K562 (cell line): ENCODE data around the gene CCDC137. TPM values are rescaled to one million over a fixed set of nuclear protein-coding genes. Genes with fewer than 3 reads are reported as not detected.

Experiments
- CEBPZ ChIP-seq: fragments of 150-350 bp; IDR thresholded peaks from 2 replicates; pipeline ENCODE4 v1.6.1; 2014; ENCODE audit warnings: low read depth, mild to moderate bottlenecking, low read length, borderline replicate concordance
- CHD4 ChIP-seq: fragments of 200-600 bp; sonication (generic); IDR thresholded peaks from 3 replicates; pipeline ENCODE4 v1.6.1; 2012; ENCODE audit warnings: low read depth, mild to moderate bottlenecking, mixed read lengths, low read length, inconsistent platforms; ENCODE audit not compliant: insufficient read depth, insufficient replicate concordance, poor library complexity, severe bottlenecking
- CTCFL ChIP-seq: IDR thresholded peaks from 2 replicates; pipeline ENCODE4 v1.6.1; 2011; ENCODE audit warnings: borderline replicate concordance, low read depth, mild to moderate bottlenecking, moderate library complexity, low read length; ENCODE audit not compliant: insufficient read depth, poor library complexity, severe bottlenecking
- EHMT2 ChIP-seq: fragments of 450-650 bp; IDR thresholded peaks from 2 replicates; pipeline ENCODE4 v1.6.1; 2018; ENCODE audit warnings: antibody characterized with exemption
- ETS1 ChIP-seq: conservative IDR thresholded peaks from 2 replicates; pipeline ENCODE4 v1.6.1; 2011; ENCODE audit warnings: low read depth, mild to moderate bottlenecking, low read length; ENCODE audit not compliant: control insufficient read depth
- HCFC1 ChIP-seq: IDR thresholded peaks from 2 replicates; pipeline ENCODE4 v1.6.1; 2012; ENCODE audit warnings: low read depth, low read length, improper control_type of control experiment
- KAT7 ChIP-seq: sonication (generic); formaldehyde crosslinking; IDR thresholded peaks from 2 replicates; pipeline ENCODE4 v1.8.0; 2022; ENCODE audit warnings: missing genetic modification reagents, mild to moderate bottlenecking, borderline replicate concordance
- LARP7 ChIP-seq: fragments of 450-650 bp; IDR thresholded peaks from 2 replicates; pipeline ENCODE4 v1.6.1; 2016
- MAZ ChIP-seq, 2 experiments: fragments of 450-650 bp in 1 of 2; sonication (generic) in 1 of 2; formaldehyde crosslinking; IDR thresholded peaks in 1 of 2; conservative IDR thresholded peaks in 1 of 2; 2 replicates each; pipeline versions ENCODE4 v1.4.0 to v1.5.0; 2020; ENCODE audit warnings: mild to moderate bottlenecking in 1 of 2, missing genetic modification reagents in 1 of 2
- NELFE ChIP-seq: IDR thresholded peaks from 2 replicates; pipeline ENCODE4 v1.6.1; 2011; ENCODE audit warnings: mild to moderate bottlenecking; ENCODE audit not compliant: insufficient read depth, insufficient read length
- NR3C1 ChIP-seq: sonication (generic); formaldehyde crosslinking; IDR thresholded peaks from 2 replicates; pipeline ENCODE4 v1.8.1; 2022; ENCODE audit warnings: missing genetic modification reagents
- PCBP1 ChIP-seq: fragments of 200-400 bp; formaldehyde crosslinking; IDR thresholded peaks from 2 replicates; pipeline ENCODE4 v1.6.1; 2018; ENCODE audit warnings: mild to moderate bottlenecking, low read depth, low read length; ENCODE audit not compliant: poor library complexity, severe bottlenecking
- PML ChIP-seq: IDR thresholded peaks from 2 replicates; pipeline ENCODE4 v1.6.1; 2012; ENCODE audit warnings: low read length, inconsistent platforms
- SMARCA4 ChIP-seq: fragments of 450-650 bp; IDR thresholded peaks from 2 replicates; pipeline ENCODE4 v1.6.1; 2016
- SP2 ChIP-seq: IDR thresholded peaks from 2 replicates; pipeline ENCODE4 v1.6.1; 2011; ENCODE audit warnings: mild to moderate bottlenecking, low read depth, low read length, moderate library complexity; ENCODE audit not compliant: poor library complexity, severe bottlenecking; ENCODE audit errors: extremely low read depth
- SUPT5H ChIP-seq: fragments of 450-650 bp; IDR thresholded peaks from 2 replicates; pipeline ENCODE4 v1.6.1; 2016
- TAL1 ChIP-seq: fragments of 450-650 bp; IDR thresholded peaks from 2 replicates; pipeline ENCODE4 v1.6.1; 2016; ENCODE audit warnings: mild to moderate bottlenecking
- ZC3H4 ChIP-seq: sonication (generic); formaldehyde crosslinking; IDR thresholded peaks from 2 replicates; pipeline ENCODE4 v1.9.0; 2021; ENCODE audit warnings: missing genetic modification reagents, borderline replicate concordance
- ZNF707 ChIP-seq: fragments of 250-450 bp; sonication (Bioruptor Pico); conservative IDR thresholded peaks from 2 replicates; pipeline ENCODE4 v1.8.0; 2022; ENCODE audit warnings: inconsistent platforms, mild to moderate bottlenecking, moderate library complexity
- polyA plus RNA-seq, 8 experiments: library from polyadenylated mRNA; depleted of rRNA in 4 of 8; stranded (reverse) in 5 of 8; unstranded in 3 of 8; fragments of >200 nt; fragmentation: Nextera tagmentation in 2 of 8; fragmentation: Illumina TruSeq in 1 of 8; extraction: Ambion mirVana in 2 of 8; extraction: Trizol in 1 of 8; gene quantifications; 2 replicates each; pipeline versions ENCODE4 v1.2.1 to v1.2.3, GENCODE V29; 2011 to 2014; ENCODE audit warnings: inconsistent platforms in 1 of 8, missing spikeins in 1 of 8
- total RNA-seq, 7 experiments: library from RNA; depleted of rRNA in 6 of 7; stranded (reverse); fragments of >200 nt in 6 of 7; fragmentation: Illumina TruSeq in 2 of 7; extraction: Trizol in 2 of 7; gene quantifications; 2 replicates each; pipeline versions ENCODE4 v1.2.1 to v1.2.3, GENCODE V29; 2011 to 2021; ENCODE audit warnings: low replicate concordance in 1 of 7

The CCDC137 gene
- total and polyA plus RNA-seq, 9 of the 15 experiments (the other 6 are each of a cell fraction or from before 2014, with no cell fraction given): 2.3 to 68.1 (median 38.3) TPM

GRCh38 chr17:81683584-81684441 lies 17.3 kb downstream of the CCDC137 start, which contains the start of the genes ARL16 and HGS (continued):
- TF ChIP-seq CTCFL (peak; percentile 40), NR3C1 (CRISPR knock-in tag) (no peak; the same call in 1 of the 2 replicates), SUPT5H (peak; percentile 69), SMARCA4 (no peak), NELFE (no peak), HCFC1 (peak; percentile 63; the same call in 1 of the 2 replicates), PCBP1 (peak; percentile 89), EHMT2 (no peak), KAT7 (CRISPR knock-in tag) (no peak), PML (0 out of 2 replicates have a peak, but pooled peaks have one; percentile 3), ZC3H4 (CRISPR knock-in tag) (no peak), TAL1 (no peak), ZNF707 (CRISPR knock-in tag) (no peak), MAZ (CRISPR knock-in tag; conservative IDR thresholded peaks at IDR 0.05 in 1 of 2, IDR thresholded peaks at IDR 0.05 in 1 of 2) (peak; percentile 90 to 99), LARP7 (no peak), SP2 (peak; percentile 83), ETS1 (peak; percentile 84), CEBPZ (peak; percentile 61; the same call in 1 of the 2 replicates), CHD4 (no peak)
